GM12891 (cell line): ENCODE measurements around the gene GSTO2.

Experiments
- PAX5 ChIP-seq: IDR thresholded peaks from 2 replicates; pipeline ENCODE4 v1.6.1; 2011; ENCODE audit warnings: low read length, moderate library complexity, mild to moderate bottlenecking; ENCODE audit not compliant: insufficient read depth, severe bottlenecking
- POLR2A ChIP-seq: IDR thresholded peaks from 2 replicates; pipeline ENCODE4 v1.6.1; 2011; ENCODE audit warnings: low read depth, low read length, control low read depth
- POLR2AphosphoS5 ChIP-seq: IDR thresholded peaks from 2 replicates; pipeline ENCODE4 v1.6.1; 2011; ENCODE audit warnings: low read depth, low read length, control low read depth
- SPI1 ChIP-seq: IDR thresholded peaks from 2 replicates; pipeline ENCODE4 v1.6.1; 2011; ENCODE audit warnings: low read depth, low read length, control low read depth

- TF ChIP-seq POLR2AphosphoS5 (peak; percentile 82), POLR2A (peak; percentile 71), SPI1 (peak; percentile 46; the same call in 1 of the 2 replicates), PAX5 (no peak)
Measured at GRCh38 chr10:104254493-104255310, 14.3 kb upstream of the GSTO2 start, which contains the start of gene GSTO1.
